Stimulated activated CD4-positive, alpha-beta T cell treated with anti-CD3 and anti-CD28 coated beads, Interleukin-2, amount 100 ng/mL, for 24 hours (primary cell): ENCODE data around the gene TRIP13.

ENCODE experiments used
- DNase-seq, 2 donors: peaks; one replicate each; pipeline ENCODE4 v3.0.0-alpha.2; 2020

TRIP13 gene

DNA sequence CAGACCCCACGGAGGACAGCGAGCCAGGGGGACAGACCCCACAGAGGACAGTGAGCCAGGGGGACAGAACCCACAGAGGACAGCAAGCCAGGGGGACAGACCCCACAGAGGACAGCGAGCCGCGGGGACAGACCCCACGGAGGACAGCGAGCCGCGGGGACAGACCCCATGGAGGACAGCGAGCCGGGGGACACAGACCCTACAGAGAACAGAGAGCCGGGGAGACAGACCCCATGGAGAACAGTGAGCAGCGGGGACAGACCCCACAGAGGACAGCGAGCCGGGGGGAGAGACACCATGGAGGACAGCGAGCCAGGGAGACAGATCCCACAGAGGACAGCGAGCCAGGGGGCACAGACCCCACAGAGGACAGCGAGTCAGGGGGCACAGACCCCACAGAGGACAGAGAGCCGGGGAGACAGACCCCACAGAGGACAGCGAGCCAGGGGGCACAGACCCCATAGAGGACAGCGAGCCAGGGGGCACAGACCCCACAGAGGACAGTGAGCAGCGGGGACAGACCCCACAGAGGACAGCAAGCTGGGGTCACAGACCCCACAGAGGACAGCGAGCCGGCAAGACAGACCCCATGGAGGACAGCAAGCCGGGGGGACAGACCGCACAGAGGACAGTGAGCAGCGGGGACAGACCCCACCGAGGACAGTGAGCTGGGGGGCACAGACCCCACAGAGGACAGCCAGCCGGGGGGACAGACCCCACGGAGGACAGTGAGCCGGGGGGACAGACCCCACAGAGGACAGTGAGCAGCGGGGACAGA is 37.5 kb upstream of the TRIP13 start:
- DNase-seq = no peak

DNA sequence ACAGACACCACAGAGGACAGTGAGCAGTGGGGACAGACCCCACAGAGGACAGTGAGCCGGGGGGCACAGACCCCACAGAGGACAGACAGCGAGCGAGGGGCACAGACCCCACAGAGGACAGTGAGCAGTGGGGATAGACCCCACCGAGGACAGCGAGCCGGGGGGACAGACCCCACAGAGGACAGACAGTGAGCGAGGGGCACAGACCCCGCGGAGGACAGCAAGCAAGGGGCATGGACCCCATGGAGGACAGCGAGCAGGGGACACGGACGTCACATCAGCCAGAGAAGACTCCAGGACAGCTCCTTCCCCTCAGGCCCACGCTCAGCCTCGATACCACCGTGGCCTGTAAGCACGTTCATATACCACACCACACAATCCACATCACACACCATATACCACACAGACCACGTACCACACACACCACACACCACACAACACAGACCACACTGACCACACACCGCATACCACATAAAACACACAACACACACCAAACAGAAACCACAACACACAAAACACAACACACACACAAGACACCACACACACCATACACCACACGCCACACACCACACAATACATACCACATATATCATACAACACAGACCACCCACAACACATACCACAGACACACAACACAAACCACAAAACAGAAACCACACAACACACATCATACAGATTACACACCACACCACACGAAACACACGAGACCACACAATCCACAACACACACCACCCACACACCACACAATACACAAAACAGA is 36.7 kb upstream of the TRIP13 start:
- no peak for DNase-seq

DNA sequence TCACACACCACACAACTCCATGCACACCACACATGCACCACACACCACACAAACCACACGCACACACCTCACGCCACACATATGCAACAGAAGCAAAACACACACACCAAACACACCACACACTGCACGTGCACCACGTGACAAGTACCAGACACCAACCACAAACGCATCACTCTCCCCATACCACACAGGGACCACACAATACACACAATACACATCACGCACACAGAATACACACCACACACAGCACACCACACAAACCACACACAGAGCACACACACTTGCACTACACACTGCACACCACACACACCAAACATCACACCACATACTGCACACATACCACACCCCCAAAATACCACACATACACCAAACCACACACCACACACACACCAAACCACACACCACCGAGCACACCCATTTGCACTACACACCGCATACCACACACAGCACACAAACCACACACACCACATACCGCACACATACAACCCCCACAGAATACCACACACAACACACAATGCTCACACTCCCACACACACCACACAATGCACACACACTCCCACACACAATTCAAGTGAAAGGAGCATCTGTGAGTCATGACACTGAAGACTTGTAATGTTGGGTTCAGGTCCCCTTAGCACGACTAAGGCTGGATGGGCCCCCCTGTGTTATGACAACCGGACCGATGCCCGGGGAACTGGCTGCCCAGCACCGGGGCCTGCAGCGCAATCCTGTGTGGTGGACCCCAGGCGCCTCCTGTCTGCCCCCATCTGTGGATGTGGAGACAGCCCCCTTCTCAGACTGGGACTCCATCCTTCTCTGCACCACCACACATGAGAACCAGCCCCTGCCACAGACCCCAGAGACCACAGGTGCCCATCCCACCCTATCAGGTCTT is 35.9 kb upstream of the TRIP13 start:
- DNase-seq = no peak

DNA sequence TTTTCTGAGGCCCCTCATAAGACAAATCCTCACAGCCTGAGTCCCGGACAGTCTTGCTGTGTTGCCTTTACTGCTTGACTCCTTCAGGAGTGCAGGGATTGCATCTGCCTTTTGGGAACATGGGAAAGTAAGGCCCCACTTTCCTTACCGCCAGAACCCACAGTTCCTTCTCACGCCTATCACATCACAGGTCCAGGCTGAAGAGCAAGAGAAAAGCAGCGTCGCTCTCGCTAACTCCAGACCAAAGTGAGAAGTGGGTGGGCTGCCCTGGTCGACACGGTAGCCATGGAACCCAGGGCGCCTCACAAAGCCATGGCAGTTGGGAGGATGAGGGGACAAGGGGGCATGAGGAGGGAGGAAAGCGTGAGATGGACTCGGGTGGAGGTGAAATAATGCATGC is 34.0 kb upstream of the TRIP13 start:
- DNase-seq = no peak

DNA sequence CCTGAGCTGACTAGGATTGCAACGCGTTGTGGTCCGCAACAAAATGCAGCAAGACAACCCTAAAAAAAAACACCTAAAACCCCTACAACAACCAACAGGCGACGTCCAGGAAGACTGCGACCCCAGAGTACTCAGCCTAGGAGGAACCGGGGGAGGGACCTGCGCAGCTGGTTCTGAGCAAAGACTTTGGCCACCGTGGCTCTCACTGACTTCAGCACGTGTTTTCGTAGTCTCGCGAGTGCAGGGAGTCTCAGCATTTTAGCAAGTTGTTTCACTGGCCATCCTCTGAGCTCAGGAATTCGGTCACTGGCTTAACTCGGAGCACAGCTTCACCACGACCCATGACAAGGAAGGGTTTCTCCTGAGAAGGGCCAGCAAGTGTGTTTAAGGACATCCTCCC is 33.3 kb upstream of the TRIP13 start:
- no peak for DNase-seq

DNA sequence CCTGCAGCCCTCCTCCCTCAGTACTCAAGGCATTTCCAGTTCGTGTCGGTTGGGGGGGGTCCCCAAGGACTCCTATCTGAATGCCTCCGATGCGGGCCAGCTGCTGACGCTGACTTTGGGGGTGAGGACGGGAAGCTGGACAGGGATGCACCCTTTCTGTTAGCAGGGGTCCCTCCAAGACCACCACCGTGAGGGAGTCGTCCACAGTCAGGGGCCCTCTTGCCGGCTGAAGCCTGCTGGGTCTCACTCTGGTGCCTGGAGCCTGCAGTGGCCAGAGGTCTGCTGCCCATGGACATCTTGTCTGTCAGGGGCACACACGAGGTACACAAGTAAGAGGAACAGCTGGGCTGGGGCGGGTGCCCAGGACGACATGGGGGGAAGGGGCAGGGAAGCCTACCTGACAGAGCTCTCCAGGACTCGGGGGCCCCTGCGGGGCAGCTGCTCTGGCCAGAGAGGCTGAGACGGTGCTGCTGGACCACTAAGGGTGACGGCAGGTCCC is 32.8 kb upstream of the TRIP13 start:
- no peak for DNase-seq

DNA sequence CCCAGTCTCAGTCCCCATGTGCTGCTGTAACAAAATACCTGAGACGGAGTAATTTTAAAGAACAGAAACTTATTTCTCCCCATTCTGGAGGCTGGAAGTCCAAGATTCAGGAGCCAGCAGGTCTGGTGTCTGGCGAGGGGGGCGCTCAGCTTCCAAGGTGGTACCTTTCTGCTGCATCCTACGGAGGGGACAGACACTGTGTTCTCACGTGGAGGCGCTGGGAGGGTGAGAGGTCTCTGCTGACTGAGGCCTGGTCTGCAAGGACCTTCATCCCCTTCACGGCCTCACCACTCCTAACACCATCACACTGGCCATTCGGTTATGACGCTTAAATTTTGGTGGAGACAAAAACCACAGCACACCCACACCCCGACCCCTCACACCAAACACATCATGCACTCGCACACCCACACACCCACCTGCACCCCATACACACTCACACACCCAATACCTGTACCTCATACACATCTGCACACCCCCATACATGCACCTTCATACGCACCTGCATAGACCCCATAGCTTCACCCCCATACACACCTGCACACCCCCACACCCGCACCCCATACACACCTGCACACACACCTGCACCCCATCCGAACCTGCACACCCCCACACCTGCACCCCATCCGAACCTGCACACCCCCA is 32.1 kb upstream of the TRIP13 start:
- no peak for DNase-seq

DNA sequence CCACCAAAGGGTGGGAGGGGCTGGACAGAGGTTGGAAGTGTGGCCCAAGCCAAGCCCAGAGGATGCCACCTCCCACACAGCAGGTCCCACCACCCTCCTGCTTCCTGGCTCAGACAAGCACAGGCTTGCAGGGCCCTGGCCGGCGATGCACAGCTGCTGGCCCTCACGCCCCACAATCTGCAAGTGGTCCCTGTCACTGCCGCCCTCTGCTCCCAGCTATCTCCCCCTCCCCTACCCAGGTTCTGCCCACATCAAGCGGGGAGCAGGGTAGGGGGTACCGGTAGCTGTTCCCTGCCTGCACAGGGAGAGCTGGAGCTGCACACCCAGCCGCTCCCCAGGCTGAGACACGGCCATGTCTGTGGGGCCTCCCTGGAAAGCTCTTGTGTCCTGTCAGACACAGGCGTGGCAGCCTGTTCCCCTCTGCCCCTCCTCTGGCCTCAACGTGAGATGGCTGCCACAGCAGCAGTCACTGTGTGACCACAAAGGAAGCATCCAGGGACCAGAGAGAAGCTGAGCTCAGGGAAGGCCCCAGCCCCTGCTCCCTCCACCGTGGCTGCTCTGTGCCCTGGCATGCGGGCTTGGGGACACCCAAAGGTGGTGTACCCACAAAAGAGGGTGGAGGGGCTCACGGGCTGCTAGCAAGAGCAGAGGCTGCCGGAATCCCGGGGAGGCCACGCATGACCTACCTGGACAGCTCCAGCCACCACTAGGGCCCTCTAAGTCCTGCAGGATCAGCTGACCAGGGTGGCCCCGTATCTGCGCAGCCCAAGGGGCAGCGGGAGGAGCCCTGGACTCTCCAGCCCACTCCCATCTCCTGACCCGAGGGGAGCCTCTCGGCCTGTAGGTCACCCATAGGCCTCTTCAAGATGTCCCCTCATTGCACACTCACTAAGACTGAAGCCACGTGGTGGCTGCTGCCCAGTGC is 31.0 kb upstream of the TRIP13 start:
- DNase-seq = no peak

DNA sequence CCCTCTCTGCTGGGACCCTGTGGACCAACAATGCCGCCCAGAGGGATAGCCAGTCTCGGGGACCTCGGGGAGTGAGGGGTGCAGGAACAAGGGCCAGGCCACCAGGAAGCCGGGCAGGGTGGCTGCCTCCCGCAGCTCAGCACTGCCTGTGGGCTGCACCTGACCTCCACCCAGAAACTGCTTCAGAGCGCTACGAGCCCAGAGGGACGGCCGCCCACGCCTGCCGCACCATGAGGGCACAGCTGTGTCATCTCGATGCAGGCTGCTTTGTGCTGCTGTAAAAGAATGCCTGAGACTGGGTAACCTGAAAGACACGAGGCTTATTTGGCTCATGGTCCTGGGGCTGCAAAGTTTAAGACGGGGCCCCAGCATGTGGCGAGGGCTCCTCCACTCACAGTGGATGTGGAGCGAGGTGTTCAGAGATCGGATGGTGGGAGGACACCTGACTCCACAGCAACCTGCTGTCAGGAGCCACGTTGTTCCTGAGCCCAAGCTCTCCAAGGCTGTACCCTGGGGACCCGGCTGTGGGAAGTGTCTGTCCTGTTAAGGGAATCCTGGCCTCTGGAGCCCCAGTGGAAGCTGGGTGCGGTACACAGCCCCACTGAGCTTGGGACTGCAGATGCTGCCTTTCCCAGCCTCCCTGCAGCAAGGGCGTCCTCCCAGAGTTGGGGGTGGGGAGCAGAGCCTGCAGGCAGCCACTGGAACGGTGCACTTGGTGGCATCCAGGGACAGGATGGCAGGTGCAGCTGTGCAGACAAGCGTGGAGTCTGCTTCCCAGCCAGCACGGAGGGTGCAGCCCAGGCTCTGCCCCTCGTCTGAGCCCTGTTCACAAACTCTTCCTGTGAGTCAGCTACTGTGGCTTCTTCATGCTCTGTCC is 30.1 kb upstream of the TRIP13 start:
- no peak for DNase-seq

DNA sequence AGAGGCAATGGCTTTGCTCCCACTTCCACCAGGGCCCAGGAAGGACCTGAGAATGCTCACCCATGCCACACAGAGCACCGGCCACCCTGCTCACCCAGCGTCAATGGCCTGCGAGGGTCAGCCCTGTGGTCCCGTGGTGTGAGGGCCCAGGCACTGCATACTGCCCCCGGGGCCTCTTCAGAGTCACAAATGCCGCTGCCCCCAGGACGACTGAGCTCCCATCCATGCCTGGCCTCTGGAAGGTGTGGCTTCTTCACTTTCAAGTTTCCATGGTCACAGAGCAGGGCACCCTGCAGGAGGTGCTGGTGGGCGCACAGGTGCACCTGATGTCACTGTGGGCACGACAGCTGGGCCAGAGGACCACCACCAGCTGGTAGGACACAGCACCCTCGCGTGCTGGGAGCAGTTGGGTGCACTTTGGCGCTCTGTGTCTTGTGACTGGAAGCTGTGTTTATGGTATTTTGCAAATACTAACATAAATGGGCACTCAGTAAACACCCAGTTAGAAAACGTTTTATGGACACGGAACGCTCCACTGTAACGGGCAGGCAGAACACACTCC is 29.4 kb upstream of the TRIP13 start:
- no peak for DNase-seq

DNA sequence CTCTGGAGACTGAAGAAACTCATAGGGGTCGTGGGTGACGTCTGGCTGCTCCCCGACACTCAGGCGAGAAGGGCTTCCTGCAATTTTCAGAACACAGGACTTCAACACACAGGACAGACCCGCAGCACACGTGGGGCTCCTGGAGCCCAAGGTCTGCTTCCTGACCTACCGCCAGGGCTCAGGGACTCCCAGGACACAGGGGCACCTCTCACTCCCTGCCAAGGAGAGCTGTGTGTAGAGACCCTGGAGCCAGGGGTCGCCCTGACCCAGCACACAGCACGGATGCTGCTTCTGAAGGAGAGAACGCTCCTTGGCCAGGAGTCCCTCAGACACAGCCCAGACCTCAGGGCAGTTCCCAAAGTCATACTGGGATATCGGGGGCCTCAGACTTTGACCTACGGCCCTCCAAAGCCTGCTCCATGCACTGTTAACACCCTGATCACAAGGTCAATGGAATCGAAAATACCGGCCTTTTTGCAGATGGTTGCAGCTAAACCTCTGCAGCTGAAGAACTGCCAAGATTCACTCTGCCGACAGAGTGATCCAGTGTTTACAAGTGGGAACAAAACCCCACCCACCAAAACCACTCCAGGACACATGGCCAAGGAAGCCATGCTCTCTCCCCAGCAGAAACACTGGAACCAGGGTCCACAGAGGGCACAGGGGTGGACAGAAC is 28.1 kb upstream of the TRIP13 start:
- no peak for DNase-seq

DNA sequence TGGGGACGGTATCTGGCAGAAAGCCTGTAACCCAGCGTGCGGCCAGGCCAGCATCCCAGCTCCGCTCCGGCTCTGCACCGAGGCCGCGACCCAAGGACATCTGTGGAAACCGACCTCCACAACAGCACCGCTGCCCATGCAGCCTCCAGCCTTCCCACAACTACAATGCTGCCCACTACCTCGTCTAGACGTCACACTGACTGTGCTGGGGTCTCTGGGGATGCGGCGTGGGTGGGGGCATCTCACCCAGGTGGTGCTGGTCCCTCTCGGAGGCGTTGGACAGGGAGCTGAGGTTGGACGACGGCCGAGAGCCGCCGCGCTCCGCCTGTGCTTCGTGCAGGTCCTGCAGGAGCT is 27.5 kb upstream of the TRIP13 start:
- DNase-seq = no peak

DNA sequence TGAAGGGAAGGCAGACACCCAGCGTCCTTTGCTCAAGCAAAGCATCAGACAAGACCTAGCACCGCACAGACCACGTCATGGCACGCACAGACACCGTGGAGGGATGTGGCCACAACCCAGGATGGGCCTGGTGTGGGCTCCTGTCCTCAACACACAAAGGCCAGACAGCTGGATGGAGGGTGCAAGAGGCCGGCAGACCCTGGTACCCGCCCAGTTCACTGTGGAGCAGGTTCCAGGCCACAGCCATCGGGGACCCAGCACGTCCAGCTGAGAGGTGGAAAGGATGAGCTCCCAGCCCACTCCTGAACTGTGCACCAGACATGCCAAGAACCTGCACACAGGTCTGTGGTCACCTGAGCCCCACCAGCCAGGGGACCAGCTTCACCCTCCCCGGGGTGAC is 26.9 kb upstream of the TRIP13 start:
- no peak for DNase-seq

DNA sequence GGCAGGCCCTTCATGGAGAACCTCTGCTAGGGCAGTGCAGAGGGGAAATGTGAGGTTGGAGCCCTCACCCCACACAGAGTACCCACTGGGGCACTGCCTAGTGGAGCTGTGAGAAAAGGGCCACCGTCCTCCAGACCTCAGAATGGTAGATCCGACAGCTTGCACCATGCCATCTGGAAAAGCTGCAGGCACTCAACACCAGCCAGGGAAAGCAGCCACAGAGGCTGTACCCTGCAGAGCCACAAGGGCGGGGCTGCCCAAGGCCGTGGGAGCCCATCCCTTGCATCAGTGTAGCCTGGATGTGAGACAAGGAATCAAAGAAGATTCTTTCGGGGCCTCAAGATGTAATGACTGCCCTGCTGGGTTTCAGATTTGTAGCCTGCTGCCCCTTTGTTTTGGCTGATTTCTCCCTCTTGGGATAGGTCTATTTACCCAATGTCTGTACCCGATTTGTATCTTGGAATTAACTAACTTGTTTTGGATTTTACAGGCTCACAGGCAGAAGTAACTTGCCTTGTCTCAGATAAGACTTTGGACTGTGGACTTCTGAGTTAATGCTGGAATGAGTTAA is 25.3 kb upstream of the TRIP13 start:
- no peak for DNase-seq

DNA sequence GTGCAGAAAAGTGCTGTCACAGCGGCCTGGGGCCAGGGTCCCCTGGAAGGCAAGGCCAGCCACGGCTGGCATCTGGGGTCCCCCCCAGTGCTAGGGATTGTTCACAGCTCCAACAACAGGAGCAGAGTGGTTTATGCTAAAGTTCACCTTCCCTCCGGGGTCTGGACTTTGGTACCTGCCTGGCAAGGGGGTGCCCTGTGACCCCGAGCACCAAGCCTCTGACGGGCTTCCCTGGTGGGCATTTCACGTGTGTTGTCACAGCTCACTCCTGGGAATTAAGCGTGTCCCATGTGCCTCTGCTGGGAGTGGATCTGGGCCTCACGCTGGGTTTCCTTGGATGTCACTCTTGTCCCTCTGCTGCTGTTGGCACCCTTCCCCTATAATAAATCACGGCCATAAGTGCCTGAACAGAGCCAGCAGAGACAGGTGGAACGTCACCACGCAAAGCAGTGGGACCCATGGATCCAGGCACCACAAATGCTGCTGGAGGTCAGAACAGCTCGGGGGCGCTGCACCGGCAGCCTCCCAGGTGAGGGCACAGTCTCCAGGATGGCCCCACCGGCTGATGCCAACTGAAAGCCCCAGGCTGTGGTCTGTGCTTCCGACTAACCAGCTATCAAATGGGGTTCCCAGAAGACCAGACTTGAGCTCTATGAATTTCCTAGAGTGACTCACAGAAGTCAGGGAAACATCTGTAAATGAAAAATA is 24.1 kb upstream of the TRIP13 start:
- DNase-seq = no peak

DNA sequence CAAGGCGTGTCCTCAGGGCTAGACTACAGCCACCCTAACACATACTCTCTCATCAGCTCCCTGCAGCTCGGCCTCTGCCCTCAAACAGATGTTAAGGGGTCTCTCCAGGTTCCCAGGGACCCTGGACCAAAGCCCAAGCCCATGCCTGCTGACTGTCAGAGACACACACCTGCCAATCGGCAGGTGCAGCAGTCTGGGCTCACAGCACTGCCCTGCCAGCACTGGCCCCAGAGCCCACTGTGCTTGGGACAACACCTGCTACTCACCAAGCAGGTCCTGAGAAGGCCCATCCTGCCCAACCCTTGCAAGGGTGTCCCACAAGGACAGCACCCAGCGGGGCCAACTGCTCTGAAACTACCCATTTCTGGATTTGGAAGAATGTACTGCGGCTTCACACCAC is 21.7 kb upstream of the TRIP13 start:
- DNase-seq = no peak

DNA sequence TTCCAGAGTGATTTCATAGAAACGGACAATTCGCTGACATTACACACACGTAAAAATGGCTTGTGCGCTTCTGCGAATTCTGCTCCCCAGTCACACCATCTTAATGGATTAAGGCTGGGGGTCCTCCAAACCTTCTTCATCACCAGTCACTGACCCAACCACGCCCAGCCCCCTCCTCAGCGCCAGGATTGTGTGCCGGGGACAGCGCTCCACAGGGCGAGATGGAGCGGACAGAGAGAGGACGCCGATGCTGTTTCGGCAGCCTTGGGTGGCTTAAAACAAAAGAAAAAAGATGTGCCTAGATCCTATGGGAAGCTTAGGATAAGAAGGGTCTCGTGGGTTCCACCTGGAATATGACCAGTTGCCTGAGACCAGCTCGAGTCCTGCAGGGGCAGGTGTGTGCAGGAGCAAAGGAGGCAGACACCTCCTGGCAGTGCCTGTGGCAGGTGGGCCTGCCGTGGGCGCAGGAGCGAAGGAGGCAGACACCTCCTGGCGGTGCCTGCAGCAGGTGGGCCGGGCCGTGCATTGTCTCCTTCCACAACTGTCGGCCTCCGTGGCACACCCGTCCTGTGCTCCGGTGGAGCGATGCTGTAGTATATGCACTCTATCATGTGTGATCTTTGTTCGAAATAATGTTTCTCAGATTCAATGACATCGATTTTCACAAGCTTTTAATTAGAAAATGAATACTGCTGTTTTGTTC is 20.9 kb upstream of the TRIP13 start:
- no peak for DNase-seq

DNA sequence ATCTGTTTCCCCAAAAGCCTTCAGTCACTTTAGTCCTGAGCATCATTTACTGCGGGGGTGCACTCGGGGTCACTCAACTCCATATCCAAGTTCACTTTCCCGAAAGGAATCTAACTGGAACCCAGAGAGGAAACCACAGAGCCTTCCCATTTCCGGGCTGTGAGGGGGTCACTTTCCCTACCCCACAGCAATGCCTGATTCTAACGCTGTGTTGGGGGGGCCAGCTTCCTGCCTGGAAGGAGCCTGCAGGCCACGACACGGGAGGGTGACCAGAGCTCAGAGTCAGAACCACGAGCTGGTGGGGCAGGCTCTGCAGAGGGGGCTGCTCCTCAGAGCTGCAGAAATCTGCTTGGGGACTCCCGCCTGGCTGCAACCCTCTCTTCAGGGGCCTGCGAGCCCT is 20.4 kb upstream of the TRIP13 start:
- no peak for DNase-seq
